Mammary epithelial cell (primary cell): Measurements from ENCODE around the gene TIAM2.

ENCODE experiments used
- EZH2 ChIP-seq: IDR thresholded peaks from 2 replicates; pipeline ENCODE4 v1.6.1; 2012; ENCODE audit warnings: low read length, inconsistent platforms, borderline replicate concordance
- TF ChIP-seq, protein P1 (sequence below), 2 donors: IDR thresholded peaks in 1 of 2; conservative IDR thresholded peaks in 1 of 2; 2 replicates each; pipeline ENCODE4 v1.5.1; 2011 to 2012; ENCODE audit warnings: inconsistent platforms in 2 of 2, low read length in 2 of 2, mild to moderate bottlenecking in 2 of 2, control low read depth in 1 of 2, low read depth in 1 of 2; ENCODE audit not compliant: insufficient read depth in 1 of 2; ENCODE audit errors: extremely low read depth in 1 of 2

DNA sequence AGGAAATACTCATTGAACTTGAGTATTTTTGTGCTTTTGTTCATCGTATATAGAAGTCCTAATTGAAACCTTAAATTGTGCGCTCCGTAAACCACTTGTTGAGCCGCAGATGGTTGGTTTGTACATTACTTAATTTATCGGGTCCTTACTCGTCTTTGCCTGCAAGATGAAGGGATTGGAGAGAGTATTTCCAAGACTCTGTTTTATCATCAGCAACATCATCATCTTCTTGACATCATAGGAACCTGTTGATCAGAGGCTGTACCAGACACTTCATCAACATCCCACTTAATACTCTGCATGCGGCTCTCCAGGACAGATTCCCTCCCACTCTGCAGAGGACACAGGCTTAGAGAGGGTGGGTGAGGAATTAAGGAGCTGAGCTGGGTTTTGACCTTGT lies 28.6 kb downstream of the TIAM2 start:
- TF ChIP-seq, protein P1, sequence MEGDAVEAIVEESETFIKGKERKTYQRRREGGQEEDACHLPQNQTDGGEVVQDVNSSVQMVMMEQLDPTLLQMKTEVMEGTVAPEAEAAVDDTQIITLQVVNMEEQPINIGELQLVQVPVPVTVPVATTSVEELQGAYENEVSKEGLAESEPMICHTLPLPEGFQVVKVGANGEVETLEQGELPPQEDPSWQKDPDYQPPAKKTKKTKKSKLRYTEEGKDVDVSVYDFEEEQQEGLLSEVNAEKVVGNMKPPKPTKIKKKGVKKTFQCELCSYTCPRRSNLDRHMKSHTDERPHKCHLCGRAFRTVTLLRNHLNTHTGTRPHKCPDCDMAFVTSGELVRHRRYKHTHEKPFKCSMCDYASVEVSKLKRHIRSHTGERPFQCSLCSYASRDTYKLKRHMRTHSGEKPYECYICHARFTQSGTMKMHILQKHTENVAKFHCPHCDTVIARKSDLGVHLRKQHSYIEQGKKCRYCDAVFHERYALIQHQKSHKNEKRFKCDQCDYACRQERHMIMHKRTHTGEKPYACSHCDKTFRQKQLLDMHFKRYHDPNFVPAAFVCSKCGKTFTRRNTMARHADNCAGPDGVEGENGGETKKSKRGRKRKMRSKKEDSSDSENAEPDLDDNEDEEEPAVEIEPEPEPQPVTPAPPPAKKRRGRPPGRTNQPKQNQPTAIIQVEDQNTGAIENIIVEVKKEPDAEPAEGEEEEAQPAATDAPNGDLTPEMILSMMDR (conservative IDR thresholded peaks at IDR 0.05 in 1 of 2, IDR thresholded peaks at IDR 0.05 in 1 of 2; ENCODE audit: extremely low read depth in 1 of 2, insufficient read depth in 1 of 2, low read depth in 1 of 2, low read length in 2 of 2): no peak
- no peak for TF ChIP-seq EZH2
